HepG2 (cell line): Measurements from ENCODE around the gene PPP1R13B. TPM values are rescaled to one million over a fixed set of nuclear protein-coding genes. Genes with fewer than 3 reads are reported as not detected.

ENCODE experiments used
- CREB3 ChIP-seq: sonication (generic); formaldehyde crosslinking; IDR thresholded peaks from 2 replicates; pipeline ENCODE4 v1.5.0; 2020; ENCODE audit warnings: missing genetic modification reagents
- FOXK2 ChIP-seq: fragments of 450-650 bp; IDR thresholded peaks from 2 replicates; pipeline ENCODE4 v1.6.1; 2016
- KDM4B ChIP-seq: sonication (generic); formaldehyde crosslinking; IDR thresholded peaks from 2 replicates; pipeline ENCODE4 v1.4.0; 2020; ENCODE audit warnings: missing genetic modification reagents
- KLF11 ChIP-seq: IDR thresholded peaks from 2 replicates; pipeline ENCODE4 v1.6.1; 2016; ENCODE audit warnings: missing compliant biosample characterization
- PHB2 ChIP-seq: fragments of 450-650 bp; IDR thresholded peaks from 2 replicates; pipeline ENCODE4 v1.6.1; 2018; ENCODE audit not compliant: partially characterized antibody
- PHF5A ChIP-seq: IDR thresholded peaks from one replicate; pipeline ENCODE4 v1.6.1; 2018; ENCODE audit warnings: low read depth, missing genetic modification reagents; ENCODE audit not compliant: unreplicated experiment
- PITX1 ChIP-seq: sonication (generic); formaldehyde crosslinking; IDR thresholded peaks from 2 replicates; pipeline ENCODE4 v1.5.1; 2020; ENCODE audit warnings: mild to moderate bottlenecking, missing genetic modification reagents
- REL ChIP-seq: sonication (generic); formaldehyde crosslinking; conservative IDR thresholded peaks from 2 replicates; pipeline ENCODE4 v1.8.0; 2022; ENCODE audit warnings: mild to moderate bottlenecking, missing genetic modification reagents, moderate library complexity
- SPEN ChIP-seq: sonication (generic); formaldehyde crosslinking; IDR thresholded peaks from 2 replicates; pipeline ENCODE4 v1.5.1; 2020; ENCODE audit warnings: low read depth, mild to moderate bottlenecking, missing genetic modification reagents
- ZNF10 ChIP-seq: sonication (generic); formaldehyde crosslinking; IDR thresholded peaks from 2 replicates; pipeline ENCODE4 v1.4.0; 2020; ENCODE audit warnings: mild to moderate bottlenecking, low read depth, missing genetic modification reagents, borderline replicate concordance
- ZNF337 ChIP-seq: sonication (generic); formaldehyde crosslinking; IDR thresholded peaks from 2 replicates; pipeline ENCODE4 v1.5.1; 2020; ENCODE audit warnings: missing genetic modification reagents, low read depth, mild to moderate bottlenecking, borderline replicate concordance
- ZNF549 ChIP-seq: sonication (generic); formaldehyde crosslinking; IDR thresholded peaks from 2 replicates; pipeline ENCODE4 v1.5.0; 2020; ENCODE audit warnings: missing genetic modification reagents
- ZNF639 ChIP-seq: conservative IDR thresholded peaks from 2 replicates; pipeline ENCODE4 v1.6.1; 2018; ENCODE audit warnings: missing genetic modification reagents
- ZNF772 ChIP-seq: sonication (generic); formaldehyde crosslinking; IDR thresholded peaks from 2 replicates; pipeline ENCODE4 v1.5.0; 2020; ENCODE audit warnings: mild to moderate bottlenecking, missing genetic modification reagents
- polyA plus RNA-seq, 8 experiments: library from polyadenylated mRNA; depleted of rRNA in 3 of 8; stranded (reverse) in 7 of 8; unstranded in 1 of 8; fragments of >200 nt; fragmentation: Illumina TruSeq in 4 of 8; extraction: Trizol in 4 of 8; gene quantifications; 2 replicates each; pipeline versions ENCODE4 v1.2.1 to v1.2.3, GENCODE V29; 2011 to 2016; ENCODE audit warnings: low read depth in 4 of 8, missing spikeins in 1 of 8, mixed read lengths in 1 of 8; ENCODE audit not compliant: insufficient read depth in 1 of 8
- total RNA-seq, 5 experiments: library from RNA; depleted of rRNA; stranded (reverse); fragments of >200 nt; fragmentation: Illumina TruSeq; extraction: Trizol; gene quantifications; 2 replicates each; pipeline ENCODE4 v1.2.3, GENCODE V29; 2016; ENCODE audit warnings: low read depth in 1 of 5
- TF ChIP-seq, protein P1 (sequence below): IDR thresholded peaks from 2 replicates; pipeline ENCODE4 v1.6.1; 2016; ENCODE audit warnings: missing biosample characterization, missing genetic modification reagents, low read depth
- TF ChIP-seq, protein P2 (sequence below): sonication (generic); formaldehyde crosslinking; IDR thresholded peaks from 2 replicates; pipeline ENCODE4 v1.5.1; 2020; ENCODE audit warnings: mild to moderate bottlenecking, missing genetic modification reagents
- TF ChIP-seq, protein P3 (sequence below): sonication (generic); formaldehyde crosslinking; IDR thresholded peaks from 2 replicates; pipeline ENCODE4 v1.5.0; 2020; ENCODE audit warnings: missing genetic modification reagents, mild to moderate bottlenecking, borderline replicate concordance
- TF ChIP-seq, protein P4 (sequence below): IDR thresholded peaks from 2 replicates; pipeline ENCODE4 v1.6.1; 2018; ENCODE audit warnings: missing genetic modification reagents, mild to moderate bottlenecking, missing compliant biosample characterization

PPP1R13B gene
- total and polyA plus RNA-seq, 2 of the 13 experiments (the other 11 are each of a cell fraction or from before 2014, with no cell fraction given) = 4.6 to 9.4 TPM

DNA sequence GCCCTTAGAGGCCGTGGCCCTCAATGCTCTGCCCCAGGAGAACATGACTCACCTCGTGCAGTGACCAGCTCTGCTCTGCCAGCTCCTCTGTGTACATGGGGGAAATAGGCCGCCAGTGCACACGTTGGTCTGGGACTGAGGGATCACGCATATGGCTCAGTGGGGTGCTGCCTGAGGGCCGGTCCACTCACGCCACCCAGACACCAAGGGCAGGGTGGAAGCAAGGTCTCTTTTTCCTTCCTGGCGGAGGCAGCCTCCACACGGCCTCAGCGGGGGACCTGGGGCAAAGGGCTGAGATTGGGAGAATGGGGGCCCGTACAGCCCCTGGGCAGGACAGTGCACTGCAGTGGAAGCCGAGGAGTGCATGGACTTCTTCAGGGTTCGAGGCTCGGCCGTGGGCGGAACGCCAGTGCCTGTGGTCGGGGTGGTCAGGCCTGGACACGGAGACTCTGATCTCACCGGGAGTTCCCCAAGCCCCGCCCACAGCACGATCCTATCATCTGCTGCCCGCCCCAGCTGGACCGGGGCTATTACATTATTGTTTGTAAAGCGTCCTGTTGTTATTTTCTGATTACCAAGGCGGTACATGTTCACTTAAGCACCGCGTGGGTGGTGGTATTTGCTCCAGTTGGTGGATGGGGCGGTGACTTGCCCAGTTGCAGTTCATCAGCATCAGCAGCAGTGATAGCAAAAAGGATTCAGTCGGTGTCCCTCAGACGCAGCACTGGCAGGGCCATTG, 42.1 kb upstream of the PPP1R13B start (continued):
- TF ChIP-seq ZNF639 (no peak), KDM4B (CRISPR knock-in tag) (no peak), PITX1 (CRISPR knock-in tag) (no peak; the same call in 1 of the 2 replicates), PHF5A (CRISPR knock-in tag) (no peak), ZNF10 (CRISPR knock-in tag) (no peak), ZNF337 (CRISPR knock-in tag) (no peak), PHB2 (no peak), ZNF772 (0 out of 2 replicates have a peak, but pooled peaks have one; percentile 28), ZNF549 (CRISPR knock-in tag) (no peak), KLF11 (CRISPR knock-in tag) (peak; percentile 57; the same call in 1 of the 2 replicates), CREB3 (CRISPR knock-in tag) (no peak), SPEN (CRISPR knock-in tag) (no peak; the same call in 1 of the 2 replicates), FOXK2 (no peak), REL (CRISPR knock-in tag) (no peak)
- TF ChIP-seq, protein P1, sequence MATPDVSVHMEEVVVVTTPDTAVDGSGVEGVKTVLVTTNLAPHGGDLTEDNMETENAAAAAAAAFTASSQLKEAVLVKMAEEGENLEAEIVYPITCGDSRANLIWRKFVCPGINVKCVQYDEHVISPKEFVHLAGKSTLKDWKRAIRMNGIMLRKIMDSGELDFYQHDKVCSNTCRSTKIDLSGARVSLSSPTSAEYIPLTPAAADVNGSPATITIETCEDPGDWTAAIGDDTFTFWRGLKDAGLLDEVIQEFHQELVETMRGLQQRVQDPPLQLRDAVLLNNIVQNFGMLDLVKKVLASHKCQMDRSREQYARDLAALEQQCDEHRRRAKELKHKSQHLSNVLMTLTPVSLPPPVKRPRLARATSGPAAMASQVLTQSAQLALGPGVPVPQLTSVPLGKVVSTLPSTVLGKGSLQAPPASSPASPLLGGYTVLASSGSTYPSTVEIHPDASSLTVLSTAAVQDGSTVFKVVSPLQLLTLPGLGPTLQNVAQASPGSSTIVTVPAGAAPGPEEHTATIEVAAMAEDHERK (CRISPR knock-in tag) = no peak
- TF ChIP-seq, protein P2, sequence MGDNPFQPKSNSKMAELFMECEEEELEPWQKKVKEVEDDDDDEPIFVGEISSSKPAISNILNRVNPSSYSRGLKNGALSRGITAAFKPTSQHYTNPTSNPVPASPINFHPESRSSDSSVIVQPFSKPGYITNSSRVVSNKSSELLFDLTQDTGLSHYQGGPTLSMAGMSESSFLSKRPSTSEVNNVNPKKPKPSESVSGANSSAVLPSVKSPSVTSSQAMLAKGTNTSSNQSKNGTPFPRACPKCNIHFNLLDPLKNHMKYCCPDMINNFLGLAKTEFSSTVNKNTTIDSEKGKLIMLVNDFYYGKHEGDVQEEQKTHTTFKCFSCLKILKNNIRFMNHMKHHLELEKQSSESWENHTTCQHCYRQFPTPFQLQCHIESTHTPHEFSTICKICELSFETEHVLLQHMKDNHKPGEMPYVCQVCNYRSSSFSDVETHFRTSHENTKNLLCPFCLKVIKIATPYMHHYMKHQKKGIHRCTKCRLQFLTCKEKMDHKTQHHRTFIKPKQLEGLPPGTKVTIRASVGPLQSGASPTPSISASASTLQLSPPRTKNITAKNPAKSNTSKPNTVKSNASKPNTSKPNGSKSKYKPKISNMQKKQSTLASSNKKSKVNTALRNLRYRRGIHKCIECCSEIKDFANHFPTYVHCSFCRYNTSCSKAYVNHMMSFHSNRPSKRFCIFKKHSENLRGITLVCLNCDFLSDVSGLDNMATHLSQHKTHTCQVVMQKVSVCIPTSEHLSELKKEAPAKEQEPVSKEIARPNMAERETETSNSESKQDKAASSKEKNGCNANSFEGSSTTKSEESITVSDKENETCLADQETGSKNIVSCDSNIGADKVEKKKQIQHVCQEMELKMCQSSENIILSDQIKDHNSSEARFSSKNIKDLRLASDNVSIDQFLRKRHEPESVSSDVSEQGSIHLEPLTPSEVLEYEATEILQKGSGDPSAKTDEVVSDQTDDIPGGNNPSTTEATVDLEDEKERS = peak; percentile 72; the same call in 1 of the 2 replicates
- TF ChIP-seq, protein P3, sequence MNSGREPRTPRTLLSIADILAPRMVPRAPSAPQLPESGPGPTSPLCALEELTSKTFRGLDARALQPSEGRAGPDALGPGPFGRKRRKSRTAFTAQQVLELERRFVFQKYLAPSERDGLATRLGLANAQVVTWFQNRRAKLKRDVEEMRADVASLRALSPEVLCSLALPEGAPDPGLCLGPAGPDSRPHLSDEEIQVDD (CRISPR knock-in tag) = peak; percentile 58; the same call in 1 of the 2 replicates
- TF ChIP-seq, protein P4, sequence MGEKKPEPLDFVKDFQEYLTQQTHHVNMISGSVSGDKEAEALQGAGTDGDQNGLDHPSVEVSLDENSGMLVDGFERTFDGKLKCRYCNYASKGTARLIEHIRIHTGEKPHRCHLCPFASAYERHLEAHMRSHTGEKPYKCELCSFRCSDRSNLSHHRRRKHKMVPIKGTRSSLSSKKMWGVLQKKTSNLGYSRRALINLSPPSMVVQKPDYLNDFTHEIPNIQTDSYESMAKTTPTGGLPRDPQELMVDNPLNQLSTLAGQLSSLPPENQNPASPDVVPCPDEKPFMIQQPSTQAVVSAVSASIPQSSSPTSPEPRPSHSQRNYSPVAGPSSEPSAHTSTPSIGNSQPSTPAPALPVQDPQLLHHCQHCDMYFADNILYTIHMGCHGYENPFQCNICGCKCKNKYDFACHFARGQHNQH (CRISPR knock-in tag) = no peak
